ENCODE results near the gene NDUFAF3.

NDUFAF3 gene

GRCh38 chr3:49017229-49017970 lies 4.5 kb upstream of the NDUFAF3 start:
- ATAC-seq: peak; percentile 0
- no peak for TF ChIP-seq ZNF8 (CRISPR knock-in tag; IDR thresholded peaks at IDR 0.05)
- 0 out of 2 replicates have a peak, but pooled peaks have one; percentile 38 for TF ChIP-seq GLIS3 (CRISPR knock-in tag; IDR thresholded peaks at IDR 0.05)
- no peak for TF ChIP-seq ZNF70 (CRISPR knock-in tag; IDR thresholded peaks at IDR 0.05)

DNA sequence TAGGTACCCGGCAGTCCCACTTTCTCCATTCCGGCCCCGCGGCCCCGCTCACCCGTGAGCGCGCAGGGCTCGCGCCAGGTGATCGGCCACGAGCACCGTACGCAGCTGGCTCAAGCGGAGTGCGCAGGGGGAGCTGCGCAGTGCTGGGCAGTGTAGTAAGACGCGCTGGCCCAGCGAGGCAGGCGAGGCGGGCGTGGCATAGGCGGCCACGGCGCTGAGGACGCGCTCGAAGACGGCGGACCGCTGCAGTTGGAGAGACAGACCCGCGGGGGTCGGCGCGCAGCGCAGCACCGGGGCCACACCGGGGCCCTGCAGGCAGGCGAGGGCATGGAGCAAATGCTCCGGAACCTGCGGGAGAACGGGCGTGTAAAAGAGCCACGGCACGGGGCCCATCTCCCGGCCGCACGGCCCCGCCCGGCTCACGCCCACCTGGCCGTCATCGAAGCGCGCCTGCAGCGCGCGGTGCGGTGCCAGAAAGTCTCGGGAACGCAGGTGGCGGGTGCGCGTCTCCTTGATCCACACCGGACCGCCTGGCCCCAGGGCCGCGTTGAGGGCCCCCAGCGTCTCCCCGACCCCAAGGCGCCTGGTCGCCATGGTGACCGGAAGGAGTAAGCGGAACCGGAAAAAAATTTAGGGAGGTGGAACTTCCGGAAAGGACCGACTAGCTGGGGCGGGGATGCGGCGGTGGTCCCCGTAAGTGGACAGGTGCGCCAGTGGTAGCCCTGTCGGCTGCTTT lies 3.8 kb upstream of the NDUFAF3 start, which contains the start of gene DALRD3:
Gene DALRD3, minus strand, starts transcription at position 610 of the 736 bp plus-strand sequence. Its CDS starts 16 bp downstream, at position 594.
- ATAC-seq: peak; percentile 51
- no peak for TF ChIP-seq CREB5 (CRISPR knock-in tag; IDR thresholded peaks at IDR 0.05; ENCODE audit: low read depth)
- TF ChIP-seq PATZ1 (CRISPR knock-in tag; IDR thresholded peaks at IDR 0.05; ENCODE audit: borderline replicate concordance): no peak
- no peak for TF ChIP-seq CSRNP3 (CRISPR knock-in tag; IDR thresholded peaks at IDR 0.05)
- TF ChIP-seq ZNF70 (CRISPR knock-in tag; IDR thresholded peaks at IDR 0.05): no peak
- no peak for TF ChIP-seq CSDC2 (CRISPR knock-in tag; IDR thresholded peaks at IDR 0.05)
- TF ChIP-seq ZFP3 (CRISPR knock-in tag; IDR thresholded peaks at IDR 0.05): no peak
- TF ChIP-seq, protein P1, sequence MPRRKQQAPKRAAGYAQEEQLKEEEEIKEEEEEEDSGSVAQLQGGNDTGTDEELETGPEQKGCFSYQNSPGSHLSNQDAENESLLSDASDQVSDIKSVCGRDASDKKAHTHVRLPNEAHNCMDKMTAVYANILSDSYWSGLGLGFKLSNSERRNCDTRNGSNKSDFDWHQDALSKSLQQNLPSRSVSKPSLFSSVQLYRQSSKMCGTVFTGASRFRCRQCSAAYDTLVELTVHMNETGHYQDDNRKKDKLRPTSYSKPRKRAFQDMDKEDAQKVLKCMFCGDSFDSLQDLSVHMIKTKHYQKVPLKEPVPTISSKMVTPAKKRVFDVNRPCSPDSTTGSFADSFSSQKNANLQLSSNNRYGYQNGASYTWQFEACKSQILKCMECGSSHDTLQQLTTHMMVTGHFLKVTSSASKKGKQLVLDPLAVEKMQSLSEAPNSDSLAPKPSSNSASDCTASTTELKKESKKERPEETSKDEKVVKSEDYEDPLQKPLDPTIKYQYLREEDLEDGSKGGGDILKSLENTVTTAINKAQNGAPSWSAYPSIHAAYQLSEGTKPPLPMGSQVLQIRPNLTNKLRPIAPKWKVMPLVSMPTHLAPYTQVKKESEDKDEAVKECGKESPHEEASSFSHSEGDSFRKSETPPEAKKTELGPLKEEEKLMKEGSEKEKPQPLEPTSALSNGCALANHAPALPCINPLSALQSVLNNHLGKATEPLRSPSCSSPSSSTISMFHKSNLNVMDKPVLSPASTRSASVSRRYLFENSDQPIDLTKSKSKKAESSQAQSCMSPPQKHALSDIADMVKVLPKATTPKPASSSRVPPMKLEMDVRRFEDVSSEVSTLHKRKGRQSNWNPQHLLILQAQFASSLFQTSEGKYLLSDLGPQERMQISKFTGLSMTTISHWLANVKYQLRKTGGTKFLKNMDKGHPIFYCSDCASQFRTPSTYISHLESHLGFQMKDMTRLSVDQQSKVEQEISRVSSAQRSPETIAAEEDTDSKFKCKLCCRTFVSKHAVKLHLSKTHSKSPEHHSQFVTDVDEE (CRISPR knock-in tag; IDR thresholded peaks at IDR 0.05): no peak
- no peak for TF ChIP-seq OSR1 (CRISPR knock-in tag; IDR thresholded peaks at IDR 0.05)
- TF ChIP-seq TCF4 (CRISPR knock-in tag; IDR thresholded peaks at IDR 0.05; ENCODE audit: borderline replicate concordance): no peak
- no peak for TF ChIP-seq ARNTL (CRISPR knock-in tag; IDR thresholded peaks at IDR 0.05; ENCODE audit: borderline replicate concordance, low read depth)
- TF ChIP-seq POU6F1 (CRISPR knock-in tag; IDR thresholded peaks at IDR 0.05; ENCODE audit: borderline replicate concordance, low read depth): no peak
- no peak for TF ChIP-seq ZNF8 (CRISPR knock-in tag; IDR thresholded peaks at IDR 0.05)

- no peak for ATAC-seq
- TF ChIP-seq ZC3H10 (CRISPR knock-in tag; IDR thresholded peaks at IDR 0.05): no peak
- TF ChIP-seq ISL1 (CRISPR knock-in tag; IDR thresholded peaks at IDR 0.05): no peak
- TF ChIP-seq RARB (CRISPR knock-in tag; IDR thresholded peaks at IDR 0.05): no peak
- TF ChIP-seq POU6F1 (CRISPR knock-in tag; IDR thresholded peaks at IDR 0.05; ENCODE audit: borderline replicate concordance, low read depth): no peak
- TF ChIP-seq TOX (CRISPR knock-in tag; IDR thresholded peaks at IDR 0.05; ENCODE audit: borderline replicate concordance): no peak
- TF ChIP-seq CREB5 (CRISPR knock-in tag; IDR thresholded peaks at IDR 0.05; ENCODE audit: low read depth): no peak
- TF ChIP-seq OSR1 (CRISPR knock-in tag; IDR thresholded peaks at IDR 0.05): no peak
- no peak for TF ChIP-seq PPARA (CRISPR knock-in tag; IDR thresholded peaks at IDR 0.05; ENCODE audit: borderline replicate concordance)
- TF ChIP-seq ZNF70 (CRISPR knock-in tag; IDR thresholded peaks at IDR 0.05): no peak
- no peak for TF ChIP-seq CSDC2 (CRISPR knock-in tag; IDR thresholded peaks at IDR 0.05)
- no peak for TF ChIP-seq SNAI2 (CRISPR knock-in tag; IDR thresholded peaks at IDR 0.05)
- no peak for TF ChIP-seq TCF4 (CRISPR knock-in tag; IDR thresholded peaks at IDR 0.05; ENCODE audit: borderline replicate concordance)
- no peak for TF ChIP-seq ZNF8 (CRISPR knock-in tag; IDR thresholded peaks at IDR 0.05)
- TF ChIP-seq ZNF565 (CRISPR knock-in tag; conservative IDR thresholded peaks at IDR 0.05; ENCODE audit: low read depth): no peak
- TF ChIP-seq CSRNP3 (CRISPR knock-in tag; IDR thresholded peaks at IDR 0.05): no peak
- no peak for TF ChIP-seq ESRRG (CRISPR knock-in tag; IDR thresholded peaks at IDR 0.05)
- no peak for TF ChIP-seq ZFP30 (CRISPR knock-in tag; IDR thresholded peaks at IDR 0.05)
- TF ChIP-seq GLIS3 (CRISPR knock-in tag; IDR thresholded peaks at IDR 0.05): no peak
Observed at GRCh38 chr3:49018707-49019006, 3.3 kb upstream of the NDUFAF3 start.
